Stomach (tissue), 4 donors: ENCODE data around the gene KIRREL3.

Source experiments
- EP300 ChIP-seq: sonication (generic); formaldehyde crosslinking; IDR thresholded peaks from one replicate; pipeline ENCODE4 v1.6.1; 2017; ENCODE audit warnings: antibody characterized with exemption
- POLR2A ChIP-seq, 4 donors: fragments of 450-650 bp; IDR thresholded peaks; one replicate each; pipeline ENCODE4 v1.6.1; 2016; ENCODE audit warnings: antibody characterized with exemption in 4 of 4, control low read depth in 2 of 4, mild to moderate bottlenecking in 1 of 4, moderate library complexity in 1 of 4
- POLR2AphosphoS5 ChIP-seq, 3 donors: sonication (generic); formaldehyde crosslinking; IDR thresholded peaks; one replicate each; pipeline ENCODE4 v1.6.1; 2016; ENCODE audit warnings: antibody characterized with exemption in 3 of 3
- TF ChIP-seq, protein P1 (sequence below), 7 experiments: fragments of 450-650 bp in 4 of 7; fragments of 200-600 bp in 3 of 7; sonication (generic) in 3 of 7; IDR thresholded peaks; one replicate each; pipeline ENCODE4 v1.5.1; 2016 to 2019; ENCODE audit warnings: antibody characterized with exemption in 7 of 7, control low read depth in 2 of 7, mild to moderate bottlenecking in 1 of 7

DNA sequence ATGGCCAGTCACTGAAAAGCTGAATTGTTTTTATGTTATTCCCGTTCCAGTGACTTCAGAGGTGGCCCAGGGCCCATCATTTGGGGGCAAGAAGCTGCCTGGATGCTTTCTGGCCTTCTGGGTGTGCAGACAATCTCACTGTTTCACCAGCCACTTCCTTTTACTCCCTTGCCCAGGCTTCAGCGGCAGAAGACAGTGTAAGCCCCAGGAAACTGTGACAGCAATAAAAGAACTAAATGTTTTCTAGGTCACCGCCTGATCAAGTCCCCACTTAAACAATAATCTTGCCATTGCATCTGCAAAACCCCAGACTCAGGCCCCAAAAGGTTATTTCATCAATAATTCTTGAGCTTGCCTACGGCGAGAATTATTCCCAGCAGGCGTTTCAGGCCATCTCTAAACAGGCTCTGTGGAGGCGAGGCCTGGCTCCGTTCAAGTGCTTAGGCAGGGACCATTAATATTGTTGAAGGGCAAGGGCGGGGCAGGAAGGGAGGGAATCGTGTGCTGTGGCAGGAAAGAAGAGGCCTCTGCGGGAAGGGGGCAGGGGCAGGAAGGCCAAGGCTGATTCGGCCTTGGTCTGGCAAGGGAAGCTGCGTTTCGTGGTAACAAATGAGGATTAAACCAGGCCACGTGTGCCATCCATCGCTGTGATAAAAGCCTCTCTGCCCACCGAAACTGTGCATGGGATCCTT, 252.3 kb downstream of the KIRREL3 start:
- TF ChIP-seq, protein P1, sequence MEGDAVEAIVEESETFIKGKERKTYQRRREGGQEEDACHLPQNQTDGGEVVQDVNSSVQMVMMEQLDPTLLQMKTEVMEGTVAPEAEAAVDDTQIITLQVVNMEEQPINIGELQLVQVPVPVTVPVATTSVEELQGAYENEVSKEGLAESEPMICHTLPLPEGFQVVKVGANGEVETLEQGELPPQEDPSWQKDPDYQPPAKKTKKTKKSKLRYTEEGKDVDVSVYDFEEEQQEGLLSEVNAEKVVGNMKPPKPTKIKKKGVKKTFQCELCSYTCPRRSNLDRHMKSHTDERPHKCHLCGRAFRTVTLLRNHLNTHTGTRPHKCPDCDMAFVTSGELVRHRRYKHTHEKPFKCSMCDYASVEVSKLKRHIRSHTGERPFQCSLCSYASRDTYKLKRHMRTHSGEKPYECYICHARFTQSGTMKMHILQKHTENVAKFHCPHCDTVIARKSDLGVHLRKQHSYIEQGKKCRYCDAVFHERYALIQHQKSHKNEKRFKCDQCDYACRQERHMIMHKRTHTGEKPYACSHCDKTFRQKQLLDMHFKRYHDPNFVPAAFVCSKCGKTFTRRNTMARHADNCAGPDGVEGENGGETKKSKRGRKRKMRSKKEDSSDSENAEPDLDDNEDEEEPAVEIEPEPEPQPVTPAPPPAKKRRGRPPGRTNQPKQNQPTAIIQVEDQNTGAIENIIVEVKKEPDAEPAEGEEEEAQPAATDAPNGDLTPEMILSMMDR (IDR thresholded peaks at IDR 0.05), result no peak
- TF ChIP-seq POLR2A (IDR thresholded peaks at IDR 0.05), result no peak
- TF ChIP-seq EP300, result no peak
- TF ChIP-seq POLR2AphosphoS5 (IDR thresholded peaks at IDR 0.05), result no peak
